Measurements from ENCODE around the gene RPS19. TPM values are rescaled to one million over a fixed set of nuclear protein-coding genes. Genes with fewer than 3 reads are reported as not detected.

The RPS19 gene
- total and polyA plus RNA-seq, 10 of the 15 experiments (the other 5 are each of a cell fraction or from before 2014, with no cell fraction given) = 2,615 to 5,578 (median 4,127) TPM

GRCh38 chr19:41847351-41848105 lies 12.5 kb upstream of the RPS19 start:
- Histone ChIP-seq H3K4me1 (ENCODE audit: control insufficient read depth, insufficient read depth, low read length) (no peaks in the 10 kb centered on the region), H3K4me3 (no peak overlapping the region), H3K4me2 (ENCODE audit: control insufficient read depth, insufficient read depth) (no peak overlapping the region), H3K9me3 (replicated peaks; ENCODE audit: control insufficient read depth, insufficient read depth, low read length) (no peaks in the 10 kb centered on the region), H3K79me2 (ENCODE audit: control insufficient read depth, insufficient read depth, low read length) (no peaks in the 10 kb centered on the region), H3K27me3 (replicated peaks in 1 of 2; ENCODE audit: control insufficient read depth in 2 of 2, insufficient read depth in 2 of 2, low read length in 1 of 2) (peaks cover 1 to 5% of the 10 kb centered on the region in 2 experiments; a peak in 3 of 4 replicates), H4K20me1 (ENCODE audit: control insufficient read depth, insufficient read depth) (no peaks in the 10 kb centered on the region), H3K27ac (ENCODE audit: control insufficient read depth, insufficient read depth) (no peak overlapping the region), H2AFZ (ENCODE audit: control insufficient read depth, low read depth, low read length) (no peak overlapping the region), H3K9ac (ENCODE audit: control insufficient read depth, insufficient read depth, low read length) (no peak overlapping the region), H3K36me3 (ENCODE audit: control insufficient read depth in 2 of 2, insufficient read depth in 2 of 2, low read length in 1 of 2) (no peaks in the 10 kb centered on the region)
- POLR2A ChIA-PET = no interaction called here
- TF ChIP-seq RAD51 (IDR thresholded peaks at IDR 0.05) = no peak
- no peak for TF ChIP-seq USF2 (IDR thresholded peaks at IDR 0.05; ENCODE audit: borderline replicate concordance, low read depth, low read length)
- TF ChIP-seq NRF1 (conservative IDR thresholded peaks at IDR 0.05; ENCODE audit: low read depth, low read length) = no peak
- no peak for TF ChIP-seq REST (IDR thresholded peaks at IDR 0.05; ENCODE audit: low read depth, low read length)
- TF ChIP-seq, protein P1, sequence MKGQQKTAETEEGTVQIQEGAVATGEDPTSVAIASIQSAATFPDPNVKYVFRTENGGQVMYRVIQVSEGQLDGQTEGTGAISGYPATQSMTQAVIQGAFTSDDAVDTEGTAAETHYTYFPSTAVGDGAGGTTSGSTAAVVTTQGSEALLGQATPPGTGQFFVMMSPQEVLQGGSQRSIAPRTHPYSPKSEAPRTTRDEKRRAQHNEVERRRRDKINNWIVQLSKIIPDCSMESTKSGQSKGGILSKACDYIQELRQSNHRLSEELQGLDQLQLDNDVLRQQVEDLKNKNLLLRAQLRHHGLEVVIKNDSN (IDR thresholded peaks at IDR 0.05; ENCODE audit: borderline replicate concordance, extremely low read length, insufficient read depth, low read depth, low read length) = no peak
- no peak for TF ChIP-seq HSF1 (IDR thresholded peaks at IDR 0.05; ENCODE audit: low read depth, low read length)
- no peak for TF ChIP-seq SP1 (IDR thresholded peaks at IDR 0.05; ENCODE audit: low read depth, low read length)
- no peak for TF ChIP-seq ELK1 (IDR thresholded peaks at IDR 0.05; ENCODE audit: low read depth, low read length)
- TF ChIP-seq ZNF384 (IDR thresholded peaks at IDR 0.05; ENCODE audit: borderline replicate concordance, low read depth, low read length) = no peak
- no peak for TF ChIP-seq SREBF1 (IDR thresholded peaks at IDR 0.05; ENCODE audit: low read length)
- no peak for TF ChIP-seq WRNIP1 (IDR thresholded peaks at IDR 0.05; ENCODE audit: borderline replicate concordance, low read depth, low read length)
- TF ChIP-seq CREB1 (IDR thresholded peaks at IDR 0.05; ENCODE audit: low read depth) = no peak
- no peak for FAIRE-seq
- RAD21 ChIA-PET (ENCODE audit: unreplicated experiment) = no interaction called here
- no peak for DNase-seq (ENCODE audit: low read depth, low spot score)
- intact Hi-C loops (cut with micrococcal nuclease; ENCODE audit: unreplicated experiment) = no loop called here
- ATAC-seq = no peak
- BruUV-seq (replicated peaks) = no TSS peak
- SMC1A ChIA-PET (ENCODE audit: uncharacterized antibody, unreplicated experiment) = no interaction called here
- 55% methylated on average over 19 of the region's 19 CpGs for WGBS (ENCODE audit: insufficient coverage, insufficient replicate concordance, low lambda C conversion rate, missing lambda C conversion rate)
- CTCF ChIA-PET = interaction anchor here (0.7 kb wide), 1 partner anchor 12 kb away, joined by 3 read pairs; no protein-coding TSS in a partner anchor
- in situ Hi-C loops (cut with MboI) = no loop called here

Measured in GM12878 (cell line).